CD14-positive monocyte (primary cell): ENCODE measurements around the gene NFIC. TPM values are rescaled to one million over a fixed set of nuclear protein-coding genes. Genes with fewer than 3 reads are reported as not detected.
"Not testable (repeated sequence)": the region's sequence is repeated elsewhere in the genome, so short reads cannot be mapped to it uniquely, and the experiment has no call there.

Experiments used
- DNase-seq, 3 donors: peaks; one replicate each; pipeline ENCODE4 v3.0.0-alpha.2; 2011 to 2022
- H2AFZ ChIP-seq: 2 replicates; pipeline ENCODE4 v1.6.0; 2012; ENCODE audit warnings: mild to moderate bottlenecking, low read depth, low read length, inconsistent platforms; ENCODE audit not compliant: insufficient read depth, poor library complexity, severe bottlenecking
- H3K27ac ChIP-seq, 2 donors: 1 replicate in 1 of 2; 2 replicates in 1 of 2; pipeline ENCODE4 v1.5.1; 2012 to 2013; ENCODE audit warnings: low read length in 2 of 2, control low read depth in 1 of 2, inconsistent platforms in 1 of 2, low read depth in 1 of 2, mild to moderate bottlenecking in 1 of 2
- H3K27me3 ChIP-seq, 2 donors: one replicate each; pipeline versions ENCODE4 v1.6.0 to v1.6.1; 2011 to 2013; ENCODE audit warnings: low read length in 2 of 2; ENCODE audit not compliant: control insufficient read depth in 2 of 2, insufficient read depth in 2 of 2
- H3K36me3 ChIP-seq, 2 donors: replicated peaks in 1 of 2; 1 replicate in 1 of 2; 2 replicates in 1 of 2; pipeline versions ENCODE4 v1.5.1 to v1.6.1; 2012 to 2013; ENCODE audit warnings: low read length in 2 of 2, control low read depth in 1 of 2, inconsistent platforms in 1 of 2, mild to moderate bottlenecking in 1 of 2; ENCODE audit not compliant: insufficient read depth in 2 of 2, control insufficient read depth in 1 of 2
- H3K4me1 ChIP-seq, 2 donors: 1 replicate in 1 of 2; 2 replicates in 1 of 2; pipeline versions ENCODE4 v1.5.1 to v1.6.1; 2012 to 2013; ENCODE audit warnings: low read length in 2 of 2, control low read depth in 1 of 2, inconsistent platforms in 1 of 2, mild to moderate bottlenecking in 1 of 2, moderate library complexity in 1 of 2; ENCODE audit not compliant: insufficient read depth in 2 of 2, control insufficient read depth in 1 of 2
- H3K4me2 ChIP-seq: replicated peaks from 2 replicates; pipeline ENCODE3; 2012; ENCODE audit warnings: low read length, moderate library complexity, mild to moderate bottlenecking; ENCODE audit not compliant: poor library complexity, severe bottlenecking; ENCODE audit errors: extremely low read depth
- H3K4me3 ChIP-seq, 3 experiments: fragments of 200-600 bp in 1 of 3; sonication (generic) in 1 of 3; replicated peaks in 1 of 3; 1 replicate in 2 of 3; 2 replicates in 1 of 3; pipeline ENCODE4 v1.5.1; 2011 to 2013; ENCODE audit warnings: low read length in 3 of 3, mild to moderate bottlenecking in 3 of 3, control low read depth in 2 of 3, low read depth in 2 of 3, inconsistent platforms in 1 of 3, moderate library complexity in 1 of 3
- H3K79me2 ChIP-seq: 2 replicates; pipeline ENCODE4 v1.6.0; 2012; ENCODE audit warnings: mild to moderate bottlenecking, control low read depth, inconsistent platforms, low read length, moderate library complexity; ENCODE audit not compliant: insufficient read depth
- H3K9ac ChIP-seq: 2 replicates; pipeline ENCODE4 v1.6.0; 2017; ENCODE audit warnings: low read length, mild to moderate bottlenecking; ENCODE audit not compliant: insufficient read depth, poor library complexity, severe bottlenecking
- H3K9me3 ChIP-seq, 2 donors: replicated peaks in 1 of 2; 1 replicate in 1 of 2; 2 replicates in 1 of 2; pipeline versions ENCODE4 v1.5.1 to v1.6.1; 2012 to 2013; ENCODE audit warnings: low read length in 2 of 2, control low read depth in 1 of 2; ENCODE audit not compliant: control insufficient read depth in 1 of 2, insufficient read depth in 1 of 2
- H4K20me1 ChIP-seq: 2 replicates; pipeline ENCODE4 v1.6.0; 2012; ENCODE audit warnings: mild to moderate bottlenecking, low read length, control low read depth, moderate library complexity; ENCODE audit not compliant: insufficient read depth
- H3K27ac Mint-ChIP-seq, 7 donors: one replicate each; pipeline ENCODE4 v1.8.0; 2020; ENCODE audit warnings: mild to moderate bottlenecking in 7 of 7, mixed read lengths in 7 of 7, moderate library complexity in 6 of 7, inconsistent platforms in 2 of 7
- H3K27me3 Mint-ChIP-seq, 3 donors: one replicate each; pipeline ENCODE4 v1.8.0; 2021 to 2022; ENCODE audit warnings: low read depth in 3 of 3, mild to moderate bottlenecking in 3 of 3, mixed read lengths in 3 of 3, moderate library complexity in 3 of 3, inconsistent platforms in 1 of 3
- H3K36me3 Mint-ChIP-seq, 2 donors: one replicate each; pipeline ENCODE4 v1.8.0; 2020; ENCODE audit warnings: mixed read lengths in 2 of 2, inconsistent platforms in 1 of 2, mild to moderate bottlenecking in 1 of 2
- H3K4me1 Mint-ChIP-seq: one replicate; pipeline ENCODE4 v1.8.0; 2020; ENCODE audit warnings: mild to moderate bottlenecking, mixed read lengths
- H3K4me3 Mint-ChIP-seq, 2 donors: one replicate each; pipeline ENCODE4 v1.8.0; 2020; ENCODE audit warnings: mild to moderate bottlenecking in 2 of 2, mixed read lengths in 2 of 2, moderate library complexity in 1 of 2
- H3K9me3 Mint-ChIP-seq, 7 donors: one replicate each; pipeline ENCODE4 v1.8.0; 2020 to 2022; ENCODE audit warnings: mixed read lengths in 7 of 7, mild to moderate bottlenecking in 6 of 7, moderate library complexity in 6 of 7, inconsistent platforms in 2 of 7
- CTCF ChIP-seq: fragments of 200-600 bp; IDR thresholded peaks from one replicate; pipeline ENCODE4 v1.8.0; 2022; ENCODE audit warnings: antibody characterized with exemption, mild to moderate bottlenecking
- WGBS: methylation state at CpG from one replicate; pipeline ENCODE4 v1.1.5; 2013; ENCODE audit warnings: missing lambda C conversion rate; ENCODE audit not compliant: insufficient coverage; 5-methylcytosine and 5-hydroxymethylcytosine counted together
- intact Hi-C, 2 donors: fragments of 100-400 bp; cut with micrococcal nuclease; formaldehyde crosslinking; loops; one replicate each; pipeline versions ENCODE4 v1.15.0 to v1.15.1; 2023
- polyA plus RNA-seq, 3 donors: library from polyadenylated mRNA; depleted of rRNA in 1 of 3; unstranded in 2 of 3; stranded (reverse) in 1 of 3; fragments of 300-500 nt in 2 of 3; fragments of >200 nt in 1 of 3; fragmentation: Illumina TruSeq in 2 of 3; gene quantifications; 1 replicate in 2 of 3; 2 replicates in 1 of 3; pipeline ENCODE4 v1.2.3, GENCODE V29; 2012 to 2021

The NFIC gene
- polyA plus RNA-seq, 3 donors: 7.0 to 13.8 (median 11.5) TPM

- peaks cover 0 to 19% (median 6%) of the 10 kb centered on the region in 7 donors for H3K9me3 Mint-ChIP-seq
- intact Hi-C loops: no loop called here
- Histone ChIP-seq H4K20me1 (no peaks in the 10 kb centered on the region), H3K27ac (no peak overlapping the region), H2AFZ (no peak overlapping the region), H3K4me2 (no peak overlapping the region), H3K79me2 (no peaks in the 10 kb centered on the region), H3K9ac (no peak overlapping the region), H3K9me3 (peaks cover 0 to 9% of the 10 kb centered on the region in 2 donors), H3K36me3 (no peaks in the 10 kb centered on the region), H3K4me1 (no peaks in the 10 kb centered on the region), H3K4me3 (no peak overlapping the region), H3K27me3 (no peaks in the 10 kb centered on the region)
- no peak overlapping the region for H3K27ac Mint-ChIP-seq
- H3K36me3 Mint-ChIP-seq: no peaks in the 10 kb centered on the region
- DNase-seq: no peak
- no peak overlapping the region for H3K4me3 Mint-ChIP-seq
- WGBS: 96% methylated on average over 9 of the region's 9 CpGs
- H3K27me3 Mint-ChIP-seq: peaks cover 2 to 11% (median 6%) of the 10 kb centered on the region in 3 donors
- H3K4me1 Mint-ChIP-seq: no peaks in the 10 kb centered on the region
- no peak for TF ChIP-seq CTCF
These were observed 36.3 kb upstream of the NFIC start for GRCh38 chr19:3330047-3330446.

- 92% methylated on average over 1 of the region's 1 CpG for WGBS
These were observed 34.2 kb upstream of the NFIC start for GRCh38 chr19:3332232-3332631.

More at GRCh38 chr19:3332232-3332631, 34.2 kb upstream of the NFIC start:
- peak overlapping the region in 1 of 2 donors; percentile 48 for H3K27ac ChIP-seq
- H3K27me3 Mint-ChIP-seq, H3K36me3 ChIP-seq, H3K4me2 ChIP-seq, H3K9ac ChIP-seq, H3K36me3 Mint-ChIP-seq, H2AFZ ChIP-seq, H3K4me3 Mint-ChIP-seq, H3K27ac Mint-ChIP-seq, H3K4me3 ChIP-seq, intact Hi-C loops, H3K9me3 ChIP-seq, H3K79me2 ChIP-seq, H4K20me1 ChIP-seq, H3K4me1 Mint-ChIP-seq, H3K27me3 ChIP-seq, H3K4me1 ChIP-seq, DNase-seq: not testable (repeated sequence)
- H3K9me3 Mint-ChIP-seq: peaks cover 0 to 19% (median 6%) of the 10 kb centered on the region in 7 donors
